Measurements from ENCODE around the gene GPC5.
"Not testable (repeated sequence)": the region's sequence is repeated elsewhere in the genome, so short reads cannot be mapped to it uniquely, and the experiment has no call there.

GPC5 gene

DNA sequence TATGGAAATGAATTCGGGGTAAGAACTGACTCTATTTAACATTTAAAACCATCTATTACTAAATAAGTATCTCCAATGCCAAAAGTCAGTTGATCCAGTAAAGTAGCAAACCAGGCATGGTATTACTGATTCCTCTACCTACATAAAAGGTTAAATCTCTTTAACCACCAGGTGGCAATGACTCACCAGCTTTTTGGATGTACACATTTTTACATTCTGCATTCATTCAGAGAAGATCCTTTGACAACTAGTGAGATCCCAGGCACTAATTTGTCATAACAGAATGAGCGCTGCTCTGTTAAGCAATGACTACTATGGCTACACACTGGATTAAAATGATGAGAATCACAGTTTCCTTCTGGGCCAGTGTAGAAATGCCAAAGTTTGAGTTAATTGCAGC, 1498.4 kb downstream of the GPC5 start:
- no peak for DNase-seq (ENCODE audit: extremely low read depth, low read depth)
- no peak for TF ChIP-seq CTCF (IDR thresholded peaks at IDR 0.05; ENCODE audit: low read depth, low read length)

DNA sequence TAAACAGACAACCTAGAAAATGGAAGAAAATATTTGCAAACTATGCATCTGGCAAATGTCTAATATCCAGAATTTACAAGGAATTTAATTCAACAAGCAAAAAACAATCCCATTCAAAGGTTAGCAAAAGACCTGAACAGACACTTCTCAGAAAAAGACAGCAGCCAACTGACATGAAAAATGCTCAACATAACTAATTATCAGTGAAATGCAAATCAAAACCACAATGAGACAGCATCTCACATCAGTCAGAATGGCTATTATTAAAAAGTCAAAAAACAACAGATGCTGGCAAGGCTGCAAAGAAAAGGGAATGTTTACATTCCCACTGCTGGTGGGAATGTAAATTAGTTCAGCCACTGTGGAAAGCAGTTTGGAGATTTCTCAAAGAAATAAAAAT, 1500.5 kb downstream of the GPC5 start:
- not testable (repeated sequence) for DNase-seq (ENCODE audit: extremely low read depth, low read depth)

- no peak for TF ChIP-seq CTCF (IDR thresholded peaks at IDR 0.05; ENCODE audit: low read depth, low read length)
- DNase-seq (ENCODE audit: extremely low read depth, low read depth), result no peak
Observed at GRCh38 chr13:92900446-92900845, 1502.0 kb downstream of the GPC5 start.

- no peak for TF ChIP-seq CTCF (IDR thresholded peaks at IDR 0.05; ENCODE audit: low read depth, low read length)
- no peak for DNase-seq (ENCODE audit: extremely low read depth, low read depth)
Observed at GRCh38 chr13:92901739-92902138, 1503.3 kb downstream of the GPC5 start.

- no peak for TF ChIP-seq CTCF (IDR thresholded peaks at IDR 0.05; ENCODE audit: low read depth, low read length)
- DNase-seq (ENCODE audit: extremely low read depth, low read depth), result no peak
Observed at GRCh38 chr13:92912629-92913028, 1514.2 kb downstream of the GPC5 start.

DNA sequence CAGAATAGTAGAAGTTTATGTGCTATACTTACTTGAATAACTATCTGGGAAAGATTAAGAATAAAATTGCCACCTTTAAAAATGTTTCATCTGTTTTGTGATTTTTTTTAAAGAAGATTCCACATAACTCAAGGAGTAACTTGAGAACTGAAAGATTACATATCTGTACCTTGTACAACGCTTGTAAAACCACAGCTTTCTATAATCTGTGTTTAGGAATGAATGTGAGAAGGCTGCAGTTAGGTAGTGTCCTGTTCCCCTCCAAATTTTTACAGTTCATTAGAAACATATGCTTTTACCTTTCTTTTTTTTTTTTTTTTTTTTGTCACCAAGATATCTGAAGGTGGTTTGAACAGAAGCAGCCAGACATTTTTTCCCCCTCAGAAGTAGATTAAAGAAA, 1515.4 kb downstream of the GPC5 start:
- DNase-seq (ENCODE audit: extremely low read depth, low read depth), result no peak

More for the DNA sequence above, 1515.4 kb downstream of the GPC5 start:
- TF ChIP-seq CTCF (IDR thresholded peaks at IDR 0.05; ENCODE audit: low read depth, low read length), result no peak

Data from AG09319 (cell line).